Raji (cell line): ENCODE results near the gene AGO3.

Experiments used
- POLR2A ChIP-seq: IDR thresholded peaks from 2 replicates; pipeline ENCODE4 v1.6.1; 2011; ENCODE audit warnings: low read depth, low read length, control low read depth; ENCODE audit not compliant: insufficient read depth

Gene AGO3

DNA sequence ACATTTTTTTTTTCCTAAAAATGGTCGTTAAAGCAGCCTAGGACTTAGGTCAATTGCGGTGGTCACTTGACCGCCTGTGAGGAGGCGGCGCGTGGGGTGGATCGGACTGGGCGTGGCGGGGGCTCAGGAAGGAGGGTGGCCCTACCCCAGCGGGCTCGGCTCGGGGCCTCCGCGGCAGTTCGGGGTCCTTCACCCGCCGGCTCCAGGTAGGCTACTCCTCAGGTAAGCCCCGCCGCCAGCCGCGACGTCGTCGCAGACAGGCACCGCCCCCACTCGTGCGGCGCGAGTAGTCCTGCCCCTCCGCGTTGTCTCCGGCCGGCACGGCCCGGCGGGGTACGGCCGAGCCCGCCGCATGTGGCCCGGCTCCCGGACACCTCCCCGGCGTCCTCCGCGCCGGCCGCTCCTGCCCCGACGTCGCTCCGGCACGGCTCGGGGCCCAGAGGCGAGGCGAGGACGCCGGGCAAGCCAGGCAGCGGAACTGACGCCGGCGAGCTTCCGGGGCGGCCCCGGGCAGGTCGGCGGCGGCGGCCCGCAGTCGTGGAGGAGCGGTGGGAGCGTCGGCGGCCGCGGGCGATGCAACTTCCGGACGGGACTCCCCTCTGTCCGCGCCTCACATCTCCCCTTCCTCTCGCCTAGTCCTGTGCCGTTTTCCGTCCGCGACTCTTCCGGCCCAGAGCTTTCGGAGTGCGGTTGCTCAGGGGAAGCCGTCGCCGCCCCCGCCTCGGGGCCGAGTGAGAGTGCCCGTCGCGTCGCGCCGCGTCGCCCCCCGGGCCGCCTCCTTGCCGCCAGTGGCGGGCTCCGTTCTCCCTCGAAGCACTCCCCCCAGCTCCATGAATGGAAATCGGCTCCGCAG, at the start of gene AGO3:
Gene AGO3 (plus strand): TSS at position 513 of the 853 bp plus-strand sequence. CDS start 322 bp downstream, at position 835.
- TF ChIP-seq POLR2A = peak; percentile 91

DNA sequence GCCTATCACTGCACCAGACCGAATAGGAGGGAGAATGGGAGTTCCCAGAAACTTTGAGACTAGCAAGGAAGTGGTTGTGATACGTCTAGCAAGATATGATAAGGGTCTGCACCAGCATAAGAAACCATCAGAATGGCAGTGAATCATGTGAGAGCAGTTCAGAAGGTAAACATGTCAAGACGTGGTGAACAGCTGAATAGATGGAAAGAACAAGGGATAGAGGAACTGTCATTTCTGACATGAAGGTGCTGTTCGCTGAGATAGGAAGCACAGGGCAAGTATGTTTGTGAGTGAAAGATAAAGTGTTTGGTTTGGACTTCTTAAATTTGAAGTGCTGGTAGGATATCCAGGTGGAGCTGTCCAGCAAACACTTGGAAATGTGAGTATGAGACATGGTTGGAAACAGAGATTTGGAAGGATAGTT, 49.0 kb upstream of the AGO3 start:
- no peak for TF ChIP-seq POLR2A

DNA sequence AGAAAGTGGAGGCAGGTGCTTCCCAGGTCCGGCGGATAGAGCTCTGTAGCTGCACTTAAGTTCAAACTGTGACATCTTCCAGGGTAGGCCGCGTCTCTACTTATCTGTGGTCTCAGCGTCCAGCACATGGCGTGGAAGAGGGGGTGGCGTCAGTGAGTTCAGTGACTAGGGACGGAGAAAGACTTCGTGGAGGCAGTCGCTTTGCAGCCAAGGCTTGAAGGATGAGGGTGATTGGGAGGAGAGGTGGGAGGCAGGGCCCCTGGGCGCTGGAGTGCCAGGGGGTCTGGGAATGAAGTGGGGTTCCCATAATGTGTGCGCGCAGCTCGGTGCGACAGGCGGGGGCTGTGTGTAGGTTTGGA, 48.3 kb upstream of the AGO3 start:
- no peak for TF ChIP-seq POLR2A

DNA sequence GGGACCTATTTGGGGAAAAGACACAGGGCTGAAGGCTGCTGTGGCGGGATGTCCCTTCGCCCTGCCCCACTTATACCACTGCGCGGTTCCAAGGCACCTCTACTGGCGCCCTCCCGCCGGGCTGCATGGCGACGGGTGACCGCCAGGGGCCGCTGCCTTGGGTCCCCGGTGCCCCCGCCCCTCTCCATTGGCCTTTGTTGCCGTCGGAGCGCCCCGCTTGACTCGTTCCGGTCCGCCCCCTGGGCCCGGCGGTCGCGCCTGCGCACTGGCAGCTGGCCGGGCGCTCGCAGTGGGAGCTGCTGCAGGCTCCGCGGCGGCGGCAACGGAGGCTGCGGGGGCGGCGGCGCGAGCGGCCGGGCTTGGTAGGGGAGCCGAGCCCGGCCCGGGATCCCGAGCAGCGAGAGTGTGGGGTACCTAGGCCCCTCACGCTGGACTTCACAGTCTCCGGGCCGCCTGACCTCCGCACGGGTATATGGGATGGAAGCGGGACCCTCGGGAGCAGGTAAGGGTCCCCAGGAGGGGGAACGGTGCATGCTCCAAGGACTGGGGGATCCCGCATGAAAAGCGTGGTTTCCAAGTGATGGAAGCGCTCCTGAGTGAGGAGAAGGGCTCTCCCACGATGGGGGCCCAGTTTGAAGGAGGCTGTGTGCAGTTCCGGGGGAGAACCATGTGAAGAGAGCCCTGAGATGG, 47.8 kb upstream of the AGO3 start, which contains the start of gene AGO1:
Gene AGO1 (plus strand): TSS at position 265 of the 690 bp plus-strand sequence. CDS start 213 bp downstream, at position 478.
- TF ChIP-seq POLR2A = peak; percentile 84

DNA sequence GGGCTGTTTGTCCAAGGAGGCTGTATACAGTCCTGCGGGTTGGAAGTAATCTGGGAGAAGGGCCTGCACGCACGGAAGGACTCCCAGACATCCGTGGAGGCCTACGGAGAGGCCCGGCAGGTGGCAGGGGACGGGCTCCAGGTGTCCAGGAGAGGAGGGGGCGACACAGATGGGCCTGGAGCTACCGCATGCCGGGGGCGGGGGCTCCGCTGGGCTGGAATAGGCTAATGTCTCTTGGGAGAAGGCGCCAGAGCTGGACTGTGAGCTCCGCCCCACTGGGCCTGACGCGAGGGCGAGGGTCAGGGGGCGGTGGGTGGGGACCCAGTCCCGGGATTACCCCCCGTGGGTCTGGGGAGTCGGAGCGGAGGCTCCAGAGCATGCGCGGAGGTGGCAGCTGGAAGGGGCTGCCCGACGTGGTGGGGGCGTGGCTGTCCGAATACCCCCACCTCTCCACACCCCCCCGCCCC, 47.2 kb upstream of the AGO3 start:
- no peak for TF ChIP-seq POLR2A

DNA sequence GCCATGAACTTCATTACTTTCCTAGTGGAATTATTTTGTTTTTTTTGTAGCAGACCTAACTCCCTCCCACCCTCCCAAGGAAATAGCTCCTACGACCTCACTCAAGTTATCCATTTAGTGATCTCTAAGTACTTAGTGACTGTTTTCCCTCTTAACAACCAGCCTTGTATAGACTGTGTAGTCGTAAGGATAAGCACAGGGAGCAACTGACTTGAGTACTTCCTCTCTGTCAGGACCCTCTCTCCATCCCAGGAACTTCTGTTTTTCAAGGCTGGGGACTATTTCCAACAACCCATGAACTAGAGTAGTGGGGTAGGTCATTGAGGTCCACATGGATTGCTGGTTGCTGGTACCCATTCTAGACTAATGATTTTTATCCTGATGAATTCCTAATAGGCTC, 46.0 kb upstream of the AGO3 start:
- no peak for TF ChIP-seq POLR2A

DNA sequence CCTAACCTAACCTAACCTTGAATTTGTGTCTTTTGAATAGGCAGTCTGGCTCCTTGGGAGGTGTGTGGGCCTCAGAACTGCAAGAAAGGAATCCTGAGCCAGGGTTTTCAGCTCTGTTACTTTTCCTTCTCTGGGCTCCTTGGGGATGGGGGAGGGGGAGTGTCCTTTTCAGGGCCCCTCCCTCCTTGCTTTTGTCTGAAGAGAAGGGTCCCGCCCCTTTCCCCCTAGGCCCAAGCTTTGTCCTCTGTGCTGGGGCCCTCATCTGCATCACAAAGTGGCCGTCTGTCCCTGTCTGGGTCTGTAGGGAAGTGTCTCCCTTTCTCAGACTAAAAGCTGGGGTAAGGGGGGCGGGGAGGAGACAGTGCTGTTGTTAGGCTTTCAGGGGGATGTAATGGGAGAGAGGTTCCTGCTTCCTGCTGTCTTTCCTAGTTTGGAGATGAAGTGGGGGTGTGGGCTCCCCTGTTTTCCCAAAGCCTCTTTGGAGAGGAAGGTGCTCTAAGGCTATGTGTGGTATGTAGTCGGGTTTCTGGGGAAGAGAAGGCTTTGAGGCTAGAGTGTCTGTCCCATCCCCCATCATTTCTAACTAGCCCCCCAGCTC, 44.8 kb upstream of the AGO3 start:
- TF ChIP-seq POLR2A = no peak

DNA sequence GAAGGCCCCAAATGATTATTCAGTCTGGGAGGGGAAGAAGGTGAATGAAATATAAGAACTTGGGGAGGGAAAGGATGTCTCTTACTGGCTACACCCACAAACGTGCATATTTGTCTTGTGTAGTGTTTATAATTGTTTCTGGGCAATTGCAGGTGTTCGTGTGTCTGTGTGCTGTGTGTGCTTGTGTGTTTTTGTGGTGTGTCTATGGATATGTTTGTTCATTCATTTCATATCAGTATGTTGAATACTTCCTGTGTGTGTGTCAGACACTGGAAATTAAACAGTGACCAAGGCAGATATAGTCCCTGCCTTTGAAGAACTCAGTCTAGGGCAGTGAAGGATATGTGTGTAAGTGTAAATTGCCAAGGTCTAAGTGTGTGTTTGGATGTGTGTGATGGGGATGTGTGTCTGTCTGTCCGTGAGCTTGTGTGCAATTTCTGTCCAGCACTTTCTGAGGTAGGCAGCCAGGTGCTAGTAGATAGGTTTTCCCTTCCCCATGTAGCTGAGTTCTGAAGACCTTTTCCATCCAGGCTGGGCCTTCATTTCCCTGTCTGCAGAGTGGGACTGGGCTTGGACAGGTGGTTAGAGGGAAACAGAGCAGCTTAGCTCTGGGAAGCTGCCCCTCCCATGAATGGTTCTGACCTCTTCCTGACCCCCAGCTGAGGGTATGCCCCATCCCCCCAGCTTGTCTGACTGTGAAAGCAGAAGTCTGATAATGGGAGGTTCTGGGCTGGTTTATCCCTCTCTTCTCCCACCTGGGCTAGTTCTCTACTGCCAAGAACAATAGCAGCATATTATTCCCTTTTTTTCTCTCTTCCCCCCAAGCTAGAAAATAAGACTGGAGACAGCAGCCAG, 44.1 kb upstream of the AGO3 start:
- no peak for TF ChIP-seq POLR2A

DNA sequence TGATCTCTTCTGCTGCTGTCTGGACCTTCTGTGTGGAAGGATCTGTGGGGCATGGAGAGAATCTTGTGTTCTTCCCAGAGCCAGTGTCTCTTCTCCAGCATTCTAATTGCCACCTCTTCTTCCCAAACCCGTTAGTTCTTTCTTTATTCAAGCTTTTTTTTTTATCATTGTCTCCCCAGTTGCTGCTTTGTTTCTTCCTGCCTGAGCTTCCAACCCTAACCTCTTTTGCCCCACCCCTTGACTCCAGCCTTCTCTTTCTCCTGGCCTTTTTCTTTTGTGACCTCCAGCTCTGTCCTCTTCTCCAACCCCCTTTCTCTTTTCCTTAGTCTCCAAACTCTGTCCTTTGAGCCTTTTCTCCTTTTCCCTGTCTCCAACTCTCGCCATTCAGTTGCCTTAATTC, 43.4 kb upstream of the AGO3 start:
- no peak for TF ChIP-seq POLR2A

DNA sequence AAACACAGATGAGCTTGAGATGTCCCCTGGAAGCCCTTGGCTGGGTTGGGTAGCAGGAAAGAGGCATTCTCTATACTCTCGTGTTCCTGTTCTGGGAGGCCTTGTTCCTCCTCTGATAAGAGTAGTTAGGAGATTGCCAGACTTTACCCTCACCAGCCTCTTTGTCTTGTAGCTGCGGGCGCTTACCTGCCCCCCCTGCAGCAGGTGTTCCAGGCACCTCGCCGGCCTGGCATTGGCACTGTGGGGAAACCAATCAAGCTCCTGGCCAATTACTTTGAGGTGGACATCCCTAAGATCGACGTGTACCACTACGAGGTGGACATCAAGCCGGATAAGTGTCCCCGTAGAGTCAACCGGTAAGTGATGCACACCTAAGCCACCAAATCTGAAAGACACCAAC, 42.6 kb upstream of the AGO3 start:
- no peak for TF ChIP-seq POLR2A

DNA sequence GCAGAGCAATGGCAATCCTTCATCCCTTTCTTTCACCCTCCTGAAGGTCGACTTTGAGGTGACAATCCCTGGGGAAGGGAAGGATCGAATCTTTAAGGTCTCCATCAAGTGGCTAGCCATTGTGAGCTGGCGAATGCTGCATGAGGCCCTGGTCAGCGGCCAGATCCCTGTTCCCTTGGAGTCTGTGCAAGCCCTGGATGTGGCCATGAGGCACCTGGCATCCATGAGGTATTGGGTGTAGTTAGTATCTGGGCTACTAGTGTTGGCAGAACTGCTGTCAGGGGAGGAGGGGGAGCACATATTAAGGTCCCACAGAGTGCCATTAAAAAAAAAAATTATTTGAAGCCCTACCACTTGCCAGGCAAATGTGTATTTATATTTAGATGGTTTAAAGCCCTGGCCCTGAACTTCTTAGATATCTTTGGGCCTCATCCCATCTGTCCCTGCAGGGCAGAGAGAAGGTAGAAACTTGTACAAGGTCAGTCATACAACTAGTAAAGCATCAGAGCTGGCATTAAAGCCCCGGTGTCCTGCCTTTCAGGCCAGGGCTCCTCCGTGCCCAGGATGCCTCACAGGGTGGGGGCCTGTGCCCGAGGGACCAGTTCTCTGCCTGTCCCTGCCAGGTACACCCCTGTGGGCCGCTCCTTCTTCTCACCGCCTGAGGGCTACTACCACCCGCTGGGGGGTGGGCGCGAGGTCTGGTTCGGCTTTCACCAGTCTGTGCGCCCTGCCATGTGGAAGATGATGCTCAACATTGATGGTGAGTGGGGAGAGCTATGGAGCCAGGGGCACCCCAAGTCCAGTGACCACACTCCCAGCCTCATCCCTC, 37.6 kb upstream of the AGO3 start:
- no peak for TF ChIP-seq POLR2A

DNA sequence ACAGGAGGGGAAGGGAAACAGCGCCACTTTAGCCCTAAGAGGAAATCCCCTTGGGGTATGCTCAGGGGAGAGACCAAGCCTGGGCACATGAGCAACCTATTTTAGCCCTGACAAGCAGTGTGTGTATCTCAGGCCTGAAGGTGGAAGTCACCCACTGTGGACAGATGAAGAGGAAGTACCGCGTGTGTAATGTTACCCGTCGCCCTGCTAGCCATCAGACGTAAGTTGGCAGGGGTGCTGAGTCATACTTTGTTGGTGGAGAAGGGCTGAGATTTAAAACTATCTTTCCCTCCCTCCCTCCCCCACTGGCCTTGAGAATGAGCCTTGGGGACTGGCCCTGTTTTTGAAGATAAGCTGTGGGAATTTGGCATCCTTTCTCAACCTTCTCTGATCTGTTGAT, 36.7 kb upstream of the AGO3 start:
- no peak for TF ChIP-seq POLR2A

DNA sequence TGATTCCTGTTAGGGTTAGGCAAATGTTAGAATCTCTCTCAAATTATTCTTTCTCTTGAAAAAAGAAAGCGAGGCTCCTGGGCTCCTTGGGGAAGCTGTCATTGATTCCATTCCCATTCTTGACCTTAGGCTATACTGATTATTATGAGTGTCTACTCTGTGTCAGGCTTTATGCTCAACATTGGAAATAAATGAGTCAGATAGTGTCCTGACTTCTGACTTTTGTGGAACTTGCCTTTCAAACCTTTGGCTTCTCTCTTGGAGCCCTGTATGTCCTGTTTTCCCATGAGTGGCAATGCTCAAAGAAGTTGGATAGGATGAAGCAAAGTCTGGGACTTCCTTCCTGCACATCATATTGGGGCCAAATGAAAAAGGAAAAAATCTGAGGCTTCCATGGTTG, 36.2 kb upstream of the AGO3 start:
- TF ChIP-seq POLR2A = no peak

DNA sequence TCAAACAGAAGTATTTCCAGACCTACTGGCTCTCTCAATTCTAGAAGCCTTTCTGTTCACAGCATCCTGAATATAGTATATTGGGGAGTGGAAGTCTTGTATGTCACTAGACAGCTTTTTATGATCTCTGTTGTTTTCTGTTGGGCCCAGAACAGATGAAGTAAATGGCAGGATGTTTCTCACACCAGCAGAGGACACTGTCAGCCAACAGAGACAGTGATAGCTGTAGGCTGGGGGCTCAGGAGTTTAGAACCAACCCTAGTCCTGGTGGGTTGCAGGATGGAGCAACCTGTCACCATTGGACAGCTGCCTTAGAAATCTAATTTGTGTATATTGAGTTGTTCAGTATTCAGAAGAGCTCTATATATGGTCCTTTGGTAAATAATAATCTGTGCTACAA, 31.0 kb upstream of the AGO3 start:
- TF ChIP-seq POLR2A = no peak
